Subcutaneous adipose tissue (tissue), 4 donors: ENCODE data around the gene CAMKMT. TPM values are rescaled to one million over a fixed set of nuclear protein-coding genes. Genes with fewer than 3 reads are reported as not detected.

Experiments used
- CTCF ChIP-seq: fragments of 450-650 bp; IDR thresholded peaks from one replicate; pipeline ENCODE4 v1.5.1; 2016; ENCODE audit warnings: low read depth, mild to moderate bottlenecking, control low read depth, antibody characterized with exemption, moderate library complexity
- total RNA-seq, 4 donors: library from RNA; depleted of rRNA; stranded (reverse); fragments of >200 nt; gene quantifications; one replicate each; pipeline ENCODE4 v1.1.0, GENCODE V29; 2016

CAMKMT gene
- total RNA-seq, 4 donors from 2014 or later: 7.7 to 14.0 (median 10.3) TPM

- TF ChIP-seq CTCF: no peak
Measured at GRCh38 chr2:44443517-44443916, 81.8 kb downstream of the CAMKMT start.

GRCh38 chr2:44444881-44445280, 83.1 kb downstream of the CAMKMT start:
- no peak for TF ChIP-seq CTCF

GRCh38 chr2:44448860-44449527, 87.2 kb downstream of the CAMKMT start:
- TF ChIP-seq CTCF: no peak

- no peak for TF ChIP-seq CTCF
Measured at GRCh38 chr2:44450082-44450481, 88.3 kb downstream of the CAMKMT start.

GRCh38 chr2:44450806-44451205, 89.1 kb downstream of the CAMKMT start:
- no peak for TF ChIP-seq CTCF

- no peak for TF ChIP-seq CTCF
Measured at GRCh38 chr2:44452069-44452583, 90.4 kb downstream of the CAMKMT start.

GRCh38 chr2:44453259-44453658, 91.5 kb downstream of the CAMKMT start:
- no peak for TF ChIP-seq CTCF
